ENCODE results near the gene MROH7.

MROH7 gene

GRCh38 chr1:54723985-54724384 is 82.4 kb downstream of the MROH7 start:
- H3K36me3 ChIP-seq (ENCODE audit: control insufficient read depth in 2 of 2, insufficient read depth in 2 of 2, low read length in 2 of 2) = peaks cover 37 to 53% of the 10 kb centered on the region in 2 donors
- H3K9ac ChIP-seq (ENCODE audit: low read depth in 1 of 2, low read length in 2 of 2) = no peak overlapping the region
- no peak overlapping the region for H3K27ac ChIP-seq (ENCODE audit: low read depth in 2 of 2, low read length in 2 of 2)
- no peaks in the 10 kb centered on the region for H3K9me3 ChIP-seq (ENCODE audit: control insufficient read depth in 2 of 2, low read length in 2 of 2)
- no peak overlapping the region for H3K4me3 ChIP-seq (ENCODE audit: low read length in 2 of 2)
- H3K4me1 ChIP-seq (ENCODE audit: control insufficient read depth in 2 of 2, insufficient read depth in 2 of 2, low read length in 2 of 2) = no peaks in the 10 kb centered on the region
- H3K27me3 ChIP-seq (ENCODE audit: control insufficient read depth in 2 of 2, insufficient read depth in 2 of 2, low read length in 2 of 2) = no peaks in the 10 kb centered on the region

GRCh38 chr1:54724771-54725170 is 83.2 kb downstream of the MROH7 start:
- Histone ChIP-seq H3K9ac (ENCODE audit: low read depth in 1 of 2, low read length in 2 of 2) (no peak overlapping the region), H3K9me3 (ENCODE audit: control insufficient read depth in 2 of 2, low read length in 2 of 2) (no peaks in the 10 kb centered on the region), H3K27ac (ENCODE audit: low read depth in 2 of 2, low read length in 2 of 2) (no peak overlapping the region), H3K4me3 (ENCODE audit: low read length in 2 of 2) (no peak overlapping the region), H3K27me3 (ENCODE audit: control insufficient read depth in 2 of 2, insufficient read depth in 2 of 2, low read length in 2 of 2) (no peaks in the 10 kb centered on the region), H3K36me3 (ENCODE audit: control insufficient read depth in 2 of 2, insufficient read depth in 2 of 2, low read length in 2 of 2) (peaks cover 40 to 48% of the 10 kb centered on the region in 2 donors), H3K4me1 (ENCODE audit: control insufficient read depth in 2 of 2, insufficient read depth in 2 of 2, low read length in 2 of 2) (no peaks in the 10 kb centered on the region)

GRCh38 chr1:54728027-54728426 is 86.4 kb downstream of the MROH7 start:
- no peak overlapping the region for H3K4me3 ChIP-seq (ENCODE audit: low read length in 2 of 2)
- H3K4me1 ChIP-seq (ENCODE audit: control insufficient read depth in 2 of 2, insufficient read depth in 2 of 2, low read length in 2 of 2) = no peaks in the 10 kb centered on the region
- H3K9ac ChIP-seq (ENCODE audit: low read depth in 1 of 2, low read length in 2 of 2) = no peak overlapping the region
- peaks cover 37 to 54% of the 10 kb centered on the region in 2 donors for H3K36me3 ChIP-seq (ENCODE audit: control insufficient read depth in 2 of 2, insufficient read depth in 2 of 2, low read length in 2 of 2)
- no peak overlapping the region for H3K27ac ChIP-seq (ENCODE audit: low read depth in 2 of 2, low read length in 2 of 2)
- H3K27me3 ChIP-seq (ENCODE audit: control insufficient read depth in 2 of 2, insufficient read depth in 2 of 2, low read length in 2 of 2) = no peaks in the 10 kb centered on the region
- no peaks in the 10 kb centered on the region for H3K9me3 ChIP-seq (ENCODE audit: control insufficient read depth in 2 of 2, low read length in 2 of 2)

GRCh38 chr1:54736685-54737084 is 95.1 kb downstream of the MROH7 start:
- H3K4me1 ChIP-seq (ENCODE audit: control insufficient read depth in 2 of 2, insufficient read depth in 2 of 2, low read length in 2 of 2) = no peaks in the 10 kb centered on the region
- H3K27me3 ChIP-seq (ENCODE audit: control insufficient read depth in 2 of 2, insufficient read depth in 2 of 2, low read length in 2 of 2) = no peaks in the 10 kb centered on the region
- no peak overlapping the region for H3K27ac ChIP-seq (ENCODE audit: low read depth in 2 of 2, low read length in 2 of 2)
- no peak overlapping the region for H3K9ac ChIP-seq (ENCODE audit: low read depth in 1 of 2, low read length in 2 of 2)
- no peak overlapping the region for H3K4me3 ChIP-seq (ENCODE audit: low read length in 2 of 2)
- no peaks in the 10 kb centered on the region for H3K9me3 ChIP-seq (ENCODE audit: control insufficient read depth in 2 of 2, low read length in 2 of 2)
- peaks cover 53 to 64% of the 10 kb centered on the region in 2 donors for H3K36me3 ChIP-seq (ENCODE audit: control insufficient read depth in 2 of 2, insufficient read depth in 2 of 2, low read length in 2 of 2)

- Histone ChIP-seq H3K27ac (ENCODE audit: low read depth in 2 of 2, low read length in 2 of 2) (no peak overlapping the region), H3K4me3 (ENCODE audit: low read length in 2 of 2) (no peak overlapping the region), H3K4me1 (ENCODE audit: control insufficient read depth in 2 of 2, insufficient read depth in 2 of 2, low read length in 2 of 2) (no peaks in the 10 kb centered on the region), H3K36me3 (ENCODE audit: control insufficient read depth in 2 of 2, insufficient read depth in 2 of 2, low read length in 2 of 2) (peaks cover 59 to 63% of the 10 kb centered on the region in 2 donors), H3K9ac (ENCODE audit: low read depth in 1 of 2, low read length in 2 of 2) (no peak overlapping the region), H3K27me3 (ENCODE audit: control insufficient read depth in 2 of 2, insufficient read depth in 2 of 2, low read length in 2 of 2) (no peaks in the 10 kb centered on the region), H3K9me3 (ENCODE audit: control insufficient read depth in 2 of 2, low read length in 2 of 2) (no peaks in the 10 kb centered on the region)
Observed at GRCh38 chr1:54738244-54738643, 96.7 kb downstream of the MROH7 start.

GRCh38 chr1:54741531-54741930 is 99.9 kb downstream of the MROH7 start:
- Histone ChIP-seq H3K27ac (ENCODE audit: low read depth in 2 of 2, low read length in 2 of 2) (no peak overlapping the region), H3K27me3 (ENCODE audit: control insufficient read depth in 2 of 2, insufficient read depth in 2 of 2, low read length in 2 of 2) (no peaks in the 10 kb centered on the region), H3K9ac (ENCODE audit: low read depth in 1 of 2, low read length in 2 of 2) (no peak overlapping the region), H3K4me1 (ENCODE audit: control insufficient read depth in 2 of 2, insufficient read depth in 2 of 2, low read length in 2 of 2) (no peaks in the 10 kb centered on the region), H3K36me3 (ENCODE audit: control insufficient read depth in 2 of 2, insufficient read depth in 2 of 2, low read length in 2 of 2) (peaks cover 46 to 49% of the 10 kb centered on the region in 2 donors), H3K4me3 (ENCODE audit: low read length in 2 of 2) (no peak overlapping the region), H3K9me3 (ENCODE audit: control insufficient read depth in 2 of 2, low read length in 2 of 2) (no peaks in the 10 kb centered on the region)

GRCh38 chr1:54742282-54742681 is 100.7 kb downstream of the MROH7 start:
- H3K27ac ChIP-seq (ENCODE audit: low read depth in 2 of 2, low read length in 2 of 2) = no peak overlapping the region
- no peaks in the 10 kb centered on the region for H3K9me3 ChIP-seq (ENCODE audit: control insufficient read depth in 2 of 2, low read length in 2 of 2)
- H3K9ac ChIP-seq (ENCODE audit: low read depth in 1 of 2, low read length in 2 of 2) = no peak overlapping the region
- no peaks in the 10 kb centered on the region for H3K27me3 ChIP-seq (ENCODE audit: control insufficient read depth in 2 of 2, insufficient read depth in 2 of 2, low read length in 2 of 2)
- H3K4me1 ChIP-seq (ENCODE audit: control insufficient read depth in 2 of 2, insufficient read depth in 2 of 2, low read length in 2 of 2) = no peaks in the 10 kb centered on the region
- no peak overlapping the region for H3K4me3 ChIP-seq (ENCODE audit: low read length in 2 of 2)
- H3K36me3 ChIP-seq (ENCODE audit: control insufficient read depth in 2 of 2, insufficient read depth in 2 of 2, low read length in 2 of 2) = peaks cover 39 to 41% of the 10 kb centered on the region in 2 donors

GRCh38 chr1:54743416-54744226 is 102.0 kb downstream of the MROH7 start:
- Histone ChIP-seq H3K9me3 (ENCODE audit: control insufficient read depth in 2 of 2, low read length in 2 of 2) (no peaks in the 10 kb centered on the region), H3K4me1 (ENCODE audit: control insufficient read depth in 2 of 2, insufficient read depth in 2 of 2, low read length in 2 of 2) (no peaks in the 10 kb centered on the region), H3K27me3 (ENCODE audit: control insufficient read depth in 2 of 2, insufficient read depth in 2 of 2, low read length in 2 of 2) (no peaks in the 10 kb centered on the region), H3K36me3 (ENCODE audit: control insufficient read depth in 2 of 2, insufficient read depth in 2 of 2, low read length in 2 of 2) (peaks cover 29 to 32% of the 10 kb centered on the region in 2 donors), H3K9ac (ENCODE audit: low read depth in 1 of 2, low read length in 2 of 2) (no peak overlapping the region), H3K27ac (ENCODE audit: low read depth in 2 of 2, low read length in 2 of 2) (peak overlapping the region in 1 of 2 donors; percentile 35), H3K4me3 (ENCODE audit: low read length in 2 of 2) (no peak overlapping the region)

GRCh38 chr1:54744696-54745095 is 103.1 kb downstream of the MROH7 start:
- Histone ChIP-seq H3K4me3 (ENCODE audit: low read length in 2 of 2) (no peak overlapping the region), H3K9me3 (ENCODE audit: control insufficient read depth in 2 of 2, low read length in 2 of 2) (no peaks in the 10 kb centered on the region), H3K27ac (ENCODE audit: low read depth in 2 of 2, low read length in 2 of 2) (no peak overlapping the region), H3K36me3 (ENCODE audit: control insufficient read depth in 2 of 2, insufficient read depth in 2 of 2, low read length in 2 of 2) (peaks cover 23 to 25% of the 10 kb centered on the region in 2 donors), H3K27me3 (ENCODE audit: control insufficient read depth in 2 of 2, insufficient read depth in 2 of 2, low read length in 2 of 2) (no peaks in the 10 kb centered on the region), H3K9ac (ENCODE audit: low read depth in 1 of 2, low read length in 2 of 2) (no peak overlapping the region), H3K4me1 (ENCODE audit: control insufficient read depth in 2 of 2, insufficient read depth in 2 of 2, low read length in 2 of 2) (no peaks in the 10 kb centered on the region)

- Histone ChIP-seq H3K4me3 (ENCODE audit: low read length in 2 of 2) (no peak overlapping the region), H3K36me3 (ENCODE audit: control insufficient read depth in 2 of 2, insufficient read depth in 2 of 2, low read length in 2 of 2) (peaks cover 18 to 20% of the 10 kb centered on the region in 2 donors), H3K27ac (ENCODE audit: low read depth in 2 of 2, low read length in 2 of 2) (no peak overlapping the region), H3K4me1 (ENCODE audit: control insufficient read depth in 2 of 2, insufficient read depth in 2 of 2, low read length in 2 of 2) (no peaks in the 10 kb centered on the region), H3K9ac (ENCODE audit: low read depth in 1 of 2, low read length in 2 of 2) (no peak overlapping the region), H3K27me3 (ENCODE audit: control insufficient read depth in 2 of 2, insufficient read depth in 2 of 2, low read length in 2 of 2) (no peaks in the 10 kb centered on the region), H3K9me3 (ENCODE audit: control insufficient read depth in 2 of 2, low read length in 2 of 2) (no peaks in the 10 kb centered on the region)
Observed at GRCh38 chr1:54745274-54745673, 103.7 kb downstream of the MROH7 start.
